HepG2 (cell line): ENCODE results near the gene PPM1H. TPM values are rescaled to one million over a fixed set of nuclear protein-coding genes. Genes with fewer than 3 reads are reported as not detected.

ENCODE experiments used
- AFF4 ChIP-seq: sonication (generic); formaldehyde crosslinking; IDR thresholded peaks from 2 replicates; pipeline ENCODE4 v1.4.0; 2020; ENCODE audit warnings: missing genetic modification reagents
- FLYWCH1 ChIP-seq: sonication (generic); formaldehyde crosslinking; IDR thresholded peaks from 2 replicates; pipeline ENCODE4 v1.8.1; 2023; ENCODE audit warnings: mild to moderate bottlenecking, missing genetic modification reagents
- GABPA ChIP-seq, 2 experiments: IDR thresholded peaks; 2 replicates each; pipeline ENCODE4 v1.6.1; 2011 to 2016; ENCODE audit warnings: low read depth in 2 of 2, low read length in 1 of 2, missing biosample characterization in 1 of 2, missing genetic modification characterization in 1 of 2
- MZF1 ChIP-seq: sonication (generic); formaldehyde crosslinking; IDR thresholded peaks from 2 replicates; pipeline ENCODE4 v1.8.1; 2023; ENCODE audit warnings: mild to moderate bottlenecking, missing genetic modification reagents, borderline replicate concordance
- NFKB2 ChIP-seq: sonication (generic); formaldehyde crosslinking; IDR thresholded peaks from 2 replicates; pipeline ENCODE4 v1.4.0; 2020; ENCODE audit warnings: missing genetic modification reagents, borderline replicate concordance
- RXRB ChIP-seq: IDR thresholded peaks from 2 replicates; pipeline ENCODE4 v1.6.1; 2016; ENCODE audit warnings: borderline replicate concordance, missing genetic modification reagents, missing compliant biosample characterization
- SKI ChIP-seq: fragments of 450-650 bp; IDR thresholded peaks from one replicate; pipeline ENCODE4 v1.6.1; 2018; ENCODE audit warnings: mild to moderate bottlenecking; ENCODE audit not compliant: partially characterized antibody
- SYNCRIP ChIP-seq: fragments of 200-400 bp; formaldehyde crosslinking; IDR thresholded peaks from 2 replicates; pipeline ENCODE4 v1.6.1; 2018; ENCODE audit warnings: mild to moderate bottlenecking, low read depth, low read length; ENCODE audit not compliant: insufficient read depth
- ZNF230 ChIP-seq: sonication (generic); formaldehyde crosslinking; IDR thresholded peaks from 2 replicates; pipeline ENCODE4 v1.4.0; 2020; ENCODE audit warnings: mild to moderate bottlenecking, missing genetic modification reagents
- ZNF318 ChIP-seq: sonication (generic); formaldehyde crosslinking; IDR thresholded peaks from 2 replicates; pipeline ENCODE4 v1.4.0; 2020; ENCODE audit warnings: mild to moderate bottlenecking, missing genetic modification reagents
- ZNF615 ChIP-seq: sonication (generic); formaldehyde crosslinking; IDR thresholded peaks from 2 replicates; pipeline ENCODE4 v1.5.0; 2020; ENCODE audit warnings: mild to moderate bottlenecking, missing genetic modification reagents, borderline replicate concordance
- ZNF775 ChIP-seq: sonication (generic); formaldehyde crosslinking; IDR thresholded peaks from 2 replicates; pipeline ENCODE4 v1.4.0; 2020; ENCODE audit warnings: missing genetic modification reagents, mild to moderate bottlenecking, moderate library complexity, borderline replicate concordance
- polyA plus RNA-seq, 8 experiments: library from polyadenylated mRNA; depleted of rRNA in 3 of 8; stranded (reverse) in 7 of 8; unstranded in 1 of 8; fragments of >200 nt; fragmentation: Illumina TruSeq in 4 of 8; extraction: Trizol in 4 of 8; gene quantifications; 2 replicates each; pipeline versions ENCODE4 v1.2.1 to v1.2.3, GENCODE V29; 2011 to 2016; ENCODE audit warnings: low read depth in 4 of 8, missing spikeins in 1 of 8, mixed read lengths in 1 of 8; ENCODE audit not compliant: insufficient read depth in 1 of 8
- total RNA-seq, 5 experiments: library from RNA; depleted of rRNA; stranded (reverse); fragments of >200 nt; fragmentation: Illumina TruSeq; extraction: Trizol; gene quantifications; 2 replicates each; pipeline ENCODE4 v1.2.3, GENCODE V29; 2016; ENCODE audit warnings: low read depth in 1 of 5
- TF ChIP-seq, protein P1 (sequence below): sonication (generic); formaldehyde crosslinking; IDR thresholded peaks from 2 replicates; pipeline ENCODE4 v1.4.0; 2020; ENCODE audit warnings: mild to moderate bottlenecking, missing genetic modification reagents

Gene PPM1H
- total and polyA plus RNA-seq, 2 of the 13 experiments (the other 11 are each of a cell fraction or from before 2014, with no cell fraction given): 29.1 to 38.1 TPM

DNA sequence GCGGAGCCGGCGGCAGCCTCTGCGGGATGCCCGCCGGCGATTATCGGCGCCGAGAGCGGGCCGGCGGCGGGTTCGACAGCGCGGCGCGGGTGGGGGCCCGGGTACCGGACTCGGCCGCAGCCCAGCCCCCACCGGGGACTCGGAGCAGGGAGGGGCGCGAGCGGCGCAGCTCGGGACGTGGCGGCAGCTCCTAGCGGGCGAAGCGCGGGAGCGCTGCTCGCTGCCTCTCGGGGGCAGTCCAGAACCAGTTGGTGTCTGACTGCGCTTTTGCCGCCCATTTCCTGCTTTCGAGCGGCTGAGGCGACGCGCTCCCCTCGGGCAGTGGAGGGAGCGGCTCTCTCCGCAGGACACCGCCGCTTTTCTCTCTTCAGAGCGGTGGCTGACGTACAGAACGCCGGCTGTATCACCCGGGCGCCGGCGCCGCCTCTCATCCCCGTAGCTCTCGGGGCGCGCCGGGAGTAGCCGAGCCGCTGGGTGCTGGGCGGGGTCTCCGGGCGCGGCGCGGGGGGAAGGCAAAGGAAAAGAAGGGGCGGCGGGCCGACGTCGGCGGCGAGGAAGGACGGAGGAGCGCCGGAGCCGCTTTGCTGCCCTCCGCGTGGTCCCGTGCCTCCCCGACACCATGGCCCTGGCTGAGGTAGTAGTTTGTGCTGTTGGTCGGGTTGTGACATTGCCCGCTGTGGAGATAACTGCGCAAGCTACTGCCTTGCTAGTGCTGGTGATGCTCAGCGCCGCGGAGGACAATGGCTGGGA is 331.7 kb downstream of the PPM1H start (continued):
- TF ChIP-seq ZNF318 (no peak; the same call in 1 of the 2 replicates), ZNF615 (CRISPR knock-in tag) (no peak), NFKB2 (CRISPR knock-in tag) (peak; percentile 5; the same call in 1 of the 2 replicates), FLYWCH1 (no peak), GABPA (IDR thresholded peaks at IDR 0.05; ENCODE audit: low read depth, low read length) (no peak), GABPA (CRISPR knock-in tag; IDR thresholded peaks at IDR 0.05; ENCODE audit: low read depth) (no peak), ZNF775 (CRISPR knock-in tag) (peak; percentile 63; the same call in 1 of the 2 replicates), ZNF230 (CRISPR knock-in tag) (0 out of 2 replicates have a peak, but pooled peaks have one; percentile 49), MZF1 (no peak), SYNCRIP (no peak), AFF4 (CRISPR knock-in tag) (no peak), RXRB (CRISPR knock-in tag) (no peak), SKI (no peak)
- TF ChIP-seq, protein P1, sequence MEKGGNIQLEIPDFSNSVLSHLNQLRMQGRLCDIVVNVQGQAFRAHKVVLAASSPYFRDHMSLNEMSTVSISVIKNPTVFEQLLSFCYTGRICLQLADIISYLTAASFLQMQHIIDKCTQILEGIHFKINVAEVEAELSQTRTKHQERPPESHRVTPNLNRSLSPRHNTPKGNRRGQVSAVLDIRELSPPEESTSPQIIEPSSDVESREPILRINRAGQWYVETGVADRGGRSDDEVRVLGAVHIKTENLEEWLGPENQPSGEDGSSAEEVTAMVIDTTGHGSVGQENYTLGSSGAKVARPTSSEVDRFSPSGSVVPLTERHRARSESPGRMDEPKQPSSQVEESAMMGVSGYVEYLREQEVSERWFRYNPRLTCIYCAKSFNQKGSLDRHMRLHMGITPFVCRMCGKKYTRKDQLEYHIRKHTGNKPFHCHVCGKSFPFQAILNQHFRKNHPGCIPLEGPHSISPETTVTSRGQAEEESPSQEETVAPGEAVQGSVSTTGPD (CRISPR knock-in tag): no peak
